HG03457 (cell line): Measurements from ENCODE around the gene UBR7.
"Not testable (repeated sequence)": the region's sequence is repeated elsewhere in the genome, so short reads cannot be mapped to it uniquely, and the experiment has no call there.

Experiments
- ATAC-seq: cut with Tn5 transposase; IDR thresholded peaks from one replicate; pipeline ENCODE4 v1.9.1; 2021; ENCODE audit warnings: moderate number of reproducible peaks; ENCODE audit not compliant: unreplicated experiment

UBR7 gene

GRCh38 chr14:93206793-93207467, at the start of gene UBR7, which contains the start of gene GON7:
Gene UBR7, plus strand, starts transcription at chr14:93207256. Its CDS starts 36 bp downstream, at chr14:93207292.
Gene GON7, minus strand, starts transcription at chr14:93207065. Its CDS starts 28 bp downstream, at chr14:93207037.
- ATAC-seq = peak; percentile 71

DNA sequence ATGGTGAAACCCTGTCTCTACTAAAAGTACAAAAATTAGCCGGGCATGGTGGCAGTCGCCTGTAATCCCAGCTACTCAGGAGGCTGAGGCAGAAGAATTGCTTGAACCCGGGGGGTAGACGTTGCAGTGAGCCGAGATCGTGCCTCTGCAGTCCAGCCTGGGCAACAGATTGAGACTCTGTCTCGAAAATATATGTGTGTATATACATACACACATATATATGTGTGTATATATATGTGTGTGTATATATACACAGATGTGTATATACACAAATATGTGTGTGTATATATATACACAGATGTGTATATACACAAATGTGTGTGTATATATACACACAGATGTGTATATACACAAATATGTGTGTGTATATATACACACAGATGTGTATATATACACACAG, 48.7 kb upstream of the UBR7 start:
- ATAC-seq = not testable (repeated sequence)

DNA sequence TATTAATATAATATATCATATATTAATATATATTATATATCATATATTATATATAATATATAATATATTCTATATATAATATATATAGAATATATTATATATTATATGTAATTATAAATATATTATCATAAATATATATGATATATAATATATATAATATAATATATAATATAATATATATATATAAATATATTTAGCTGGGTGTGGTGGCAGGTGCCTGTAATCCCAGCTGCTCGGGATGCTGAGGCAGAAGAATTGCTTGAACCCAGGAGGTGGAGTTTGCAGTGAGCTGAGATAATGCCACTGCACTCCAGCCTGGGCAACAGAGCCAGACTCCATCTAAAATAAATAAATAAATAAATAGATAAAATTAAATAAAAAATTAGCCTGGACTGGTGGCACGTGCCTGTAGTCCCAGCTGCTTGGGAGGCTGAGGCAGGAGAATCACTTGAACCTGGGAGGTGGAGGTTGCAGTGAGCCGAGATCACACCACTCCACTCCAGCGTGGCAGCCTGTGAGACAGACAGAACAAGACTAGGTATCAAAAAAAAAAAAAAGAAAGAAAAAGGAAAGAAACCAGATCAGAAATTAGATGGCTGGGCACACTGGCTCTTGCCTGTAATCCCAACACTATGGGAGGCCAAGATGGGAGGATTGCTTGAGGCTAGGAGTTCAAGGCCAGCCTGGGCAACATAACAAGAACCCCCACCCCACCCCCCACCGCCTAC, 47.3 kb upstream of the UBR7 start:
- ATAC-seq = not testable (repeated sequence)

DNA sequence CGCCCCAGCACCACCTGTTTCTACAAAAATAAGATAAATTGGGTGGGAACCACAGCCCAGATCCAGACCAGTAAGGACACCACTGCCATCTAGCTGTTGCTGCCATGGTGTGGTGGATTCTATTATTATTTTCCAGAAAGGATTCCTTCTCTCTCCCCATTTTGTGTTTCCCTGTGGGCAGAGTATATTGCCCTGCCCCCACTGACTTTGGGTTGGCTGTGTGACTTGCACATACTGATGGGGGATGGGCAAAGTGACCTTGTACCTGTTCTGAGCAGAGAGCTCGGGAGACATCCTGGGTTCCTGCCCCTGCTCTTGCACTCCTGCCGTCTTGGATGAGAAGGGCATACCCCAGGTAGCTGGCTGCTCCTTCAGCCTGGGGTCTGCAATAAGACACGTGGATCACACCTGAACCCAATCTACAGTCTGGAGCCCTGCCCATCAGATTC, 46.7 kb upstream of the UBR7 start:
- ATAC-seq = no peak

DNA sequence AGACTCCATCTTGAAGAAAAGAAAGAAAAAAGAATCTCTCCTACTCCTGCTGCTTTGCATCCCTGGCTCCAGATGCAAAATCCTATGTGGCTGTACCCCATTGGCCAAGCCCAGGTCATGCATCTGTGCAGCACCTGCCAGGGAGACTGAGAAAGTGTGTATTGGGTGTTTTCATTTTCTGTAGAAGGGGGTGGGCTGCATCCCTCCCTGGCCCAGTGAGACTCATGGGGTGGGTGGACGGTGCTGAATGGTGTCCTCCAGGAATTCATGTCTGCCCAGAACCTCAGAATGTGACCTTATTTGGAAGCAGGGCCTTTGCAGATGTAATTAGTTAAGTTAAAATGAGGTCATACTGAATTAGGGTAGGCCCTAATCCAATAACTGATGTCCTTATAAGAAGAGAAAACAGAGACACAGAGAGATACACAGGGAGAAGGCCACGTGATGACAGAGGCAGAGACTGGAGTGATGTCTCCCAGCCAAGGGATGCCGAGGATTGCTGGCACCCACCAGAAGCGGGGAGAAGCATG, 45.6 kb upstream of the UBR7 start:
- no peak for ATAC-seq

DNA sequence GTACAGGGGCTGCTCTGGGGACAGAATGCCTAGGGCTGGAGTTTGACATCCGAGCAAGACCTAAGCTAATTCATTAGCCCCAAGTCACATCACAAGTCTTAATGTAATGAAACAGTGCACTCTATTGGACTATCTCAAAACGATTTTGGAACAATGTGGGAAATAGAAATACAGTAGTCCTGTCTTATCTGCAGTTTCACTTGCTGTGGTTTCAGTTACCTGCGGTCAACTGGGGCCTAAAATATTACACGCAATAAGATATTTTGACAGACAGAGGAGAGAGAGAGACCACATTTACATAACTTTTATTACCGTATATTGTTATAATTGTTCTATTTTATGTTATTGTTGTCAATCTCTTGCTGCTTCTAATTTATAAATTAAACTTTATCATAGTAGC, 43.5 kb upstream of the UBR7 start:
- no peak for ATAC-seq

DNA sequence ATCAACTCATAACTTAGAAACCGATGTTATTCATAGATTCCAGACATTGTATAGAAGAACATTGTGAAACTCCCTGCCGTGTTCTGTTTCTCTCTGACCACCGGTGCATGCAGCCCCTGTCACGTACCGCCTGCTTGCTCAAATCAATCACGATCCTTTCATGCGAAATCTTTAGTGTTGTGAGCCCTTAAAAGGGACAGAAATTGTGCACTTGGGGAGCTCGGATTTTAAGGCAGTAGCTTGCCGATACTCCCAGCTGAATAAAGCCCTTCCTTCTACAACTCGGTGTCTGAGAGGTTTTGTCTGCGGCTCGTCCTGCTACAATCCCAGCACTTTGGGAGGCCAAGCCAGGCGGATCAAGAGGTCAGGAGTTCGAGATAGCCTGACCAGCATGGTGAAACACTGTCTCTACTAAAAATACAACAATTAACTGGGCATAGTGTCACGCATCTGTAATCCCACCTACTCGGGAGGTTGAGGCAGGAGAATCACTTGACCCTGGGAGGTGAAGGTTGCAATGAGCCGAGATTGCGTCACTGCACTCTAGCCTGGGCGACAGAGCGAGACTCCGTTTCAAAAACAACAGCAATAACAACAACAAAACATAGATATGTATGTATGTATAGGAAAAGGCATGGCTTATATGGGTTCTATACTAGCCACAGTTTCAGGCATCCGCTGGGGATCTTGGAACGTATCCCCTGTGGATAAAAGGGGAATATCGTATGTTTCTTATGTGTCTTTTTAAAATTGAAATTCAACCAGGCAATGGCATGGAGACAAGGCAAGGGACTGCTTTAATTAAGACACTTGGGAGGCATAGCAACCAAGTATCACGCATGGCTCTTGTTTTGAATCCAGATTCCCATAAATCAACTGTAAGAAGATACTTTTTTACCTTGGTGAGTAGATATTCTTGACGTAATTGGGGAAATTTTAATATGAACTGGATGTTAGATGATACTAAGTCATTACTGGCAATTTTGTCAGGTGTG, 41.5 kb upstream of the UBR7 start:
- ATAC-seq = not testable (repeated sequence)

- ATAC-seq = not testable (repeated sequence)
Measured at GRCh38 chr14:93168610-93169009, 38.4 kb upstream of the UBR7 start.

GRCh38 chr14:93169619-93170018, 37.4 kb upstream of the UBR7 start:
- ATAC-seq = not testable (repeated sequence)

GRCh38 chr14:93170141-93170540, 36.9 kb upstream of the UBR7 start:
- not testable (repeated sequence) for ATAC-seq

DNA sequence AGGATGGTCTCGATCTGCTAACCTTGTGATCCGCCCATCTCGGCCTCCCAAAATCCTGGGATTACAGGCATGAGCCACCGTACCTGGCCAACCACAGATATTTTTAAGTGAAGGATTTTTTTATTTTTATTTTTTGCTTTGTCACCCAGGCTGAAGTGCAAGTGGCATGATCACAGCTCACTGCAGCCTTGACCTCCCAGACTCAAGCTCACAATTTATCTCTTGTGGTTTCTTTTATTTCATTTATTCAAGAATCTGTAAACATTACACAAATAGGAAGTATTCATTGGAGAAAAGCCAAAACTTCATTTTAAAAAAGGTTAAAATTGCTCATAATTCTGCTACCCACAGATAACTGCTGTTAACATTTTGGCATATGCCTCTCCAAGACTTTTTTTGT, 35.7 kb upstream of the UBR7 start:
- no peak for ATAC-seq

DNA sequence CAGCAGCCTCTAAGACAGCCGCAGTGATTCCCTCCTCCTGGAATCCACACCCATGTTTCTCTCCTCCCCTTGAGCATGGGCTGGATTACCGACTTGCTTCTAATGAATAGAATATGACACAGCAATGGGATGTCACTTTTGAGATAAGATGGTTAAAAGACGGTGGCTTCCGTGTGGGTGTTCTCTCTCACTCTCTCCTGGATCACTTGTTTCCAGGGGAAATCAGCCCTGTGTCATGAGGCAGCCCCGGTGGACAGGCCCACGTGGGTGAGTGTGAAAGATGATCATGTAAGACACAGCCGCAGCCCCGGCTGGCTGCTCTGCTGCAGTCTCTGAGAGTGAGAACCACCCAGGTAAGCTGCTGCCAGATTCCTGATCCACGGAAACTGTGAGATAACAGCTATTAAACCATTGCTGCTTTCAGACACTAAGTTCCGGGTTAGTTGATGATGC, 33.1 kb upstream of the UBR7 start:
- no peak for ATAC-seq

- ATAC-seq = not testable (repeated sequence)
Measured at GRCh38 chr14:93174731-93175130, 32.3 kb upstream of the UBR7 start.

GRCh38 chr14:93175492-93175891, 31.6 kb upstream of the UBR7 start:
- ATAC-seq = no peak

GRCh38 chr14:93183596-93184317, 23.3 kb upstream of the UBR7 start:
- no peak for ATAC-seq

DNA sequence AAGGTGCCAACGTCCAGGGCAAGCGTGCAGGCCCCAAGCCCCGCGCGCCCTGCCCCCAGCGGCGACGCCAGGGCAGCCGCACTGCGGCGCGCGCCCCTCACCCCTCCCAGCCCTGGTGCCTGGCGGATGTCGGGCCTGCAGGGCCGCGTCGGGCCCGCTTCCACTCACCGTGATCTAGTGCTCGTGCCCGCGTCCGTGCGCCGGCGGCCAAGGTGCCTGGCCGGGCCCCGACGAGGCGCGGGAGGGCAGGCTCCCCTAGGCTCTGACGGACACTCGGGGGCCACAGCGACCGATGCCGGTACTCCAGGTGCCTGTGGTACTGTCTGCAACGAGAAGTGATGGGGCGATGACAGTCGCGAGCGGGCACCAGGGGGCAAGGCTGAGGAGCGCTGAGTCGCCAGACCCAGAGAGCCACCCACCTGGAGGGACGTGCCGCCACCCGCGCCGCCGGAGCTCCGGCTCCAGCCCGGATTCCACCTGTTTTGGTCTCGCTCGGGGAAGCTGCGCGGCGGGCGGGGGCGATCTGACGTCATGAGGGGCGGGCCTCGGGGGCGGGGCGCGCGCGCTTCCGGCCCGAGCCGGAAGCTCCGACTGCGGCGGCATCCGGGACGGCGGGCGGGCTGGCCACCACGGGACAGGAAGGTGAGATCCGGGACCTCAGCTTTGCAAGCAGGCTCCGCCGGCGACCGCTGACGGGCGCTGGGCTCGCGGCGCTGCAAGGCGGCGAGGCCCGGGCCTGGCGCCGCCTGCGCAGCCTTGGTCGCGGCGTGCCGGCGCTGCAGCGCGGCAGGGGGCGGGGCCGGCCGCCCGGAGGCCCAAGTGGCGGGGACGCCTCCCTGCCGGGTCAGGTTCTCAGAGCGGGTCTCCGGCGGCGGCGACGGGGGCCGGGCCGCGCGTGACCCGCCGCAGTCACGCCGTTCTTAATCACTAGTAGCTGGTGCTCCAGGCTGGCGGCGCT, 22.4 kb upstream of the UBR7 start, which contains the start of the genes LYSET and MOAP1:
Gene LYSET (plus strand): TSS at position 927 of the 958 bp plus-strand sequence. CDS start 89 bp downstream, outside the sequence.
Gene MOAP1 (minus strand): TSS at position 507 of the 958 bp plus-strand sequence. CDS start 655 bp downstream, outside the sequence.
- ATAC-seq = peak; percentile 76

- no peak for ATAC-seq
Measured at GRCh38 chr14:93185349-93185720, 21.7 kb upstream of the UBR7 start.

- ATAC-seq = no peak
Measured at GRCh38 chr14:93186466-93186865, 20.6 kb upstream of the UBR7 start.

GRCh38 chr14:93186956-93187355, 20.1 kb upstream of the UBR7 start:
- ATAC-seq = no peak
